HCT116 (cell line): ENCODE data around the gene SNTG2.

Experiments
- EGR1 ChIP-seq: IDR thresholded peaks from 2 replicates; pipeline ENCODE4 v1.6.1; 2012; ENCODE audit warnings: low read depth
- JUND ChIP-seq: IDR thresholded peaks from 2 replicates; pipeline ENCODE4 v1.6.1; 2012
- POLR2AphosphoS5 ChIP-seq: IDR thresholded peaks from 2 replicates; pipeline ENCODE4 v1.6.1; 2011; ENCODE audit warnings: mild to moderate bottlenecking, low read depth, low read length, moderate library complexity
- SIN3A ChIP-seq: IDR thresholded peaks from 2 replicates; pipeline ENCODE4 v1.6.1; 2012; ENCODE audit warnings: low read depth
- YY1 ChIP-seq: IDR thresholded peaks from 2 replicates; pipeline ENCODE4 v1.6.1; 2011; ENCODE audit warnings: low read length, low read depth, moderate library complexity, mild to moderate bottlenecking; ENCODE audit not compliant: insufficient replicate concordance; ENCODE audit errors: extremely low read depth
- TF ChIP-seq, protein P1 (sequence below), 3 experiments: fragments of 200-600 bp in 1 of 3; sonication (generic) in 1 of 3; IDR thresholded peaks in 2 of 3; conservative IDR thresholded peaks in 1 of 3; 2 replicates each; pipeline ENCODE4 v1.5.1; 2012 to 2017; ENCODE audit warnings: low read depth in 2 of 3, low read length in 2 of 3, antibody characterized with exemption in 1 of 3, borderline replicate concordance in 1 of 3, control low read depth in 1 of 3, mild to moderate bottlenecking in 1 of 3, mixed read lengths in 1 of 3, mixed run types in 1 of 3, moderate library complexity in 1 of 3; ENCODE audit not compliant: insufficient read depth in 1 of 3
- TF ChIP-seq, protein P2 (sequence below): IDR thresholded peaks from 2 replicates; pipeline ENCODE4 v1.6.1; 2012; ENCODE audit warnings: low read depth
- TF ChIP-seq, protein P3 (sequence below): IDR thresholded peaks from 2 replicates; pipeline ENCODE4 v1.6.1; 2012
- TF ChIP-seq, protein P4 (sequence below): IDR thresholded peaks from 2 replicates; pipeline ENCODE4 v1.6.1; 2012

GRCh38 chr2:1227274-1227900 is 276.7 kb downstream of the SNTG2 start:
- no peak for TF ChIP-seq SIN3A
- no peak for TF ChIP-seq POLR2AphosphoS5
- TF ChIP-seq, protein P1, sequence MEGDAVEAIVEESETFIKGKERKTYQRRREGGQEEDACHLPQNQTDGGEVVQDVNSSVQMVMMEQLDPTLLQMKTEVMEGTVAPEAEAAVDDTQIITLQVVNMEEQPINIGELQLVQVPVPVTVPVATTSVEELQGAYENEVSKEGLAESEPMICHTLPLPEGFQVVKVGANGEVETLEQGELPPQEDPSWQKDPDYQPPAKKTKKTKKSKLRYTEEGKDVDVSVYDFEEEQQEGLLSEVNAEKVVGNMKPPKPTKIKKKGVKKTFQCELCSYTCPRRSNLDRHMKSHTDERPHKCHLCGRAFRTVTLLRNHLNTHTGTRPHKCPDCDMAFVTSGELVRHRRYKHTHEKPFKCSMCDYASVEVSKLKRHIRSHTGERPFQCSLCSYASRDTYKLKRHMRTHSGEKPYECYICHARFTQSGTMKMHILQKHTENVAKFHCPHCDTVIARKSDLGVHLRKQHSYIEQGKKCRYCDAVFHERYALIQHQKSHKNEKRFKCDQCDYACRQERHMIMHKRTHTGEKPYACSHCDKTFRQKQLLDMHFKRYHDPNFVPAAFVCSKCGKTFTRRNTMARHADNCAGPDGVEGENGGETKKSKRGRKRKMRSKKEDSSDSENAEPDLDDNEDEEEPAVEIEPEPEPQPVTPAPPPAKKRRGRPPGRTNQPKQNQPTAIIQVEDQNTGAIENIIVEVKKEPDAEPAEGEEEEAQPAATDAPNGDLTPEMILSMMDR (IDR thresholded peaks at IDR 0.05 in 2 of 3, conservative IDR thresholded peaks at IDR 0.05 in 1 of 3; ENCODE audit: borderline replicate concordance in 1 of 3, insufficient read depth in 1 of 3, low read depth in 2 of 3, low read length in 2 of 3) = no peak
- TF ChIP-seq, protein P2, sequence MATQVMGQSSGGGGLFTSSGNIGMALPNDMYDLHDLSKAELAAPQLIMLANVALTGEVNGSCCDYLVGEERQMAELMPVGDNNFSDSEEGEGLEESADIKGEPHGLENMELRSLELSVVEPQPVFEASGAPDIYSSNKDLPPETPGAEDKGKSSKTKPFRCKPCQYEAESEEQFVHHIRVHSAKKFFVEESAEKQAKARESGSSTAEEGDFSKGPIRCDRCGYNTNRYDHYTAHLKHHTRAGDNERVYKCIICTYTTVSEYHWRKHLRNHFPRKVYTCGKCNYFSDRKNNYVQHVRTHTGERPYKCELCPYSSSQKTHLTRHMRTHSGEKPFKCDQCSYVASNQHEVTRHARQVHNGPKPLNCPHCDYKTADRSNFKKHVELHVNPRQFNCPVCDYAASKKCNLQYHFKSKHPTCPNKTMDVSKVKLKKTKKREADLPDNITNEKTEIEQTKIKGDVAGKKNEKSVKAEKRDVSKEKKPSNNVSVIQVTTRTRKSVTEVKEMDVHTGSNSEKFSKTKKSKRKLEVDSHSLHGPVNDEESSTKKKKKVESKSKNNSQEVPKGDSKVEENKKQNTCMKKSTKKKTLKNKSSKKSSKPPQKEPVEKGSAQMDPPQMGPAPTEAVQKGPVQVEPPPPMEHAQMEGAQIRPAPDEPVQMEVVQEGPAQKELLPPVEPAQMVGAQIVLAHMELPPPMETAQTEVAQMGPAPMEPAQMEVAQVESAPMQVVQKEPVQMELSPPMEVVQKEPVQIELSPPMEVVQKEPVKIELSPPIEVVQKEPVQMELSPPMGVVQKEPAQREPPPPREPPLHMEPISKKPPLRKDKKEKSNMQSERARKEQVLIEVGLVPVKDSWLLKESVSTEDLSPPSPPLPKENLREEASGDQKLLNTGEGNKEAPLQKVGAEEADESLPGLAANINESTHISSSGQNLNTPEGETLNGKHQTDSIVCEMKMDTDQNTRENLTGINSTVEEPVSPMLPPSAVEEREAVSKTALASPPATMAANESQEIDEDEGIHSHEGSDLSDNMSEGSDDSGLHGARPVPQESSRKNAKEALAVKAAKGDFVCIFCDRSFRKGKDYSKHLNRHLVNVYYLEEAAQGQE = no peak
- TF ChIP-seq, protein P3, sequence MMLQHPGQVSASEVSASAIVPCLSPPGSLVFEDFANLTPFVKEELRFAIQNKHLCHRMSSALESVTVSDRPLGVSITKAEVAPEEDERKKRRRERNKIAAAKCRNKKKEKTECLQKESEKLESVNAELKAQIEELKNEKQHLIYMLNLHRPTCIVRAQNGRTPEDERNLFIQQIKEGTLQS = no peak
- no peak for TF ChIP-seq YY1
- no peak for TF ChIP-seq JUND
- no peak for TF ChIP-seq EGR1
- TF ChIP-seq, protein P4, sequence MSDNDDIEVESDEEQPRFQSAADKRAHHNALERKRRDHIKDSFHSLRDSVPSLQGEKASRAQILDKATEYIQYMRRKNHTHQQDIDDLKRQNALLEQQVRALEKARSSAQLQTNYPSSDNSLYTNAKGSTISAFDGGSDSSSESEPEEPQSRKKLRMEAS = no peak
